Stimulated activated naive CD8-positive, alpha-beta T cell treated with anti-CD3 and anti-CD28 coated beads, Interleukin-15, Interleukin-2, amounts not matched to agents 100 U/mL and 50 U/mL, for 24 hours (primary cell): Measurements from ENCODE around the gene TCHHL1.
A peak's percentile ranks its signal among the peaks of the same experiment; 100 is the strongest.

ENCODE experiments used
- ATAC-seq: fragments of 150-1000 bp; cut with Tn5 transposase; one replicate; pipeline ENCODE4 v1.10.0; 2021
- DNase-seq: peaks from one replicate; pipeline ENCODE4 v3.0.0; 2021

The TCHHL1 gene

DNA sequence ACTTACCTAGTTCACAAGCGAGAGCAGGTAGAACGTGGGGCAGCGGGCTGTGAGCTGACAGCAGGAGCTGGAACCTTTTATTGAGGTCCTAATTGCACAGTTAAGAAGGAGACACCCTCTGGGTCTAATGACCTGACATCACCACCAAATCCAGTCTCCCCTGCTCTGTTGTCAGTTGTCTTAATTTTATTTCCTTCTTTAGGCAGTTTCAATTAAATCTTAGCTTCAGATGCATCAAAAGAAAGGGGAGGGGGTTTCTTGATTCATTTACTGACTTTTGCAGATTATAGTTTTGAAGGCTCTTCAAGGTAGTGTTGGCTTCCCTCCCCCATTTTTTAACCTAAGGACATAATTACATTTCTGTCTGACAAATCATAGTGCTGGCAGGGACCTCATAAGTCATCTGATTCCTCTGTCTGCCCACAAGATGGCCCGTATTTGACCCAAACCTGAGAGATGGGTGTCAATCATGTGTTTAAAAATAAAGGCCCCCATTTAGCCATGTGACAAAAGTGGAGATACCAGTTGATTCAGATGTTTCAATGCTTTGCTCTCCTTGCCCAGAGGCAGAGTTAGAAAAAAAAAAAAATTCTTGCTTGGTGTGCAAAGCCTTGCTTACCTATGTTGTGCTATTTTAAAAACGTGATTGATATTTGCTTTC is at the start of gene TCHHL1:
TSS of gene TCHHL1 (minus strand) at position 51 of the 661 bp plus-strand sequence. CDS start 921 bp downstream, outside the sequence.
- ATAC-seq (no peak), DNase-seq (no peak)

DNA sequence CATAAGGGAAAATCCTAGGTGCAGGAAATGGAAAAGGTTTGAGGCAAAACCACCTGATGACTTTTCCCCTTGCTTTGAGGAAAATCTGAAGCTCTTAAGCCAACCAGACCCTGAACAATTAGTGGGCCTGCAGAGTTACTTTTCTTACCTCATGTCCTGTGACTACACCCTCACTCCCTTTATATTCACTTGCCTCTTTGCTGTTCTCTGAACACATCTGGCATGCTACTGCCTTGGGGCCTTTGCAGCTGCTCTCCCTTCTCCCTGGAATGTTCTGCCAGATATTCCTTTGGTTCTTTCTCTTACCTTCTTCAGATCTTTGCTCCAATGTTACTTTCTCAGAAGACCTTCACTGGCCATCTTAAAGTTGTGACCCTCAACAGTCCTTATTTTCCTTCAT is 48.4 kb upstream of the TCHHL1 start:
- DNase-seq (no peak), ATAC-seq (no peak)

DNA sequence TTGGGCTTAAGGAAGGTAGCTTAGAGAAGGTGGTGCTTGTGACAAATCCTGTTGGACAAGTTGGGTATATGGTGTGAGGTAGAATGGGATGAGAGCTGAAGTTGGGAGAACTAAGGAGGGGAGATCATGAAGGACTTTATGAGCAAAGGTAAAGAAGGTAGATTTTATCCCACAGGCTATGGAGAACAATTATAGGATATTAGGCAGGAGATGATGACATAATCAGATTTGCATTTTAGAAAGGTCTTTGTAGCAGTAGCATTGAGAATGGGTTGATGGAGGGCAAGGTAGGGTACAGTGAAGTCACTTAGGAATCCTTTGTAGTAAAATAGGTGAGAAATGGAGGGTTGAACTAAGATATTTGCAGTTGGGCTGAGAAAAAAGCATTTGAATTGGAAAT is 41.3 kb upstream of the TCHHL1 start:
- DNase-seq (no peak), ATAC-seq (no peak)

DNA sequence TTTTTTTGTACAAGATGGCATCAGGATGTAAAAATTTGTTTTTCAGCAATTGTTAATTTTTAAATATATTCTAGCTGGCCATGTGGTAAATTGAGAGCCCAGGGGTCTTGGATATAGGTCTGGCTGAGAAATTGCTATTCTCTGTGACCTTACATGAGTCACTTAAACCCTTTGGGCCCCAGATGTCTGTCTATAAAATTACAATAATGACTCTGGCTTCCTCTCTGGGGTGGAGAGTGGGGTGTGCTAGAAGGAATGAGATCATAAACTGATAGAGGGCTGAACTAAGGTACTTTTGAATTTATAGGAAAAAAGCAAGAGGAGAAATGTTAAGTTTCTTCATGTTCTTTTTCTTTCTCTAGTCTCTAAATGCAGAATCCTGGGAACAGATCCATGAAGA is 38.8 kb upstream of the TCHHL1 start:
- DNase-seq (no peak), ATAC-seq (no peak)

DNA sequence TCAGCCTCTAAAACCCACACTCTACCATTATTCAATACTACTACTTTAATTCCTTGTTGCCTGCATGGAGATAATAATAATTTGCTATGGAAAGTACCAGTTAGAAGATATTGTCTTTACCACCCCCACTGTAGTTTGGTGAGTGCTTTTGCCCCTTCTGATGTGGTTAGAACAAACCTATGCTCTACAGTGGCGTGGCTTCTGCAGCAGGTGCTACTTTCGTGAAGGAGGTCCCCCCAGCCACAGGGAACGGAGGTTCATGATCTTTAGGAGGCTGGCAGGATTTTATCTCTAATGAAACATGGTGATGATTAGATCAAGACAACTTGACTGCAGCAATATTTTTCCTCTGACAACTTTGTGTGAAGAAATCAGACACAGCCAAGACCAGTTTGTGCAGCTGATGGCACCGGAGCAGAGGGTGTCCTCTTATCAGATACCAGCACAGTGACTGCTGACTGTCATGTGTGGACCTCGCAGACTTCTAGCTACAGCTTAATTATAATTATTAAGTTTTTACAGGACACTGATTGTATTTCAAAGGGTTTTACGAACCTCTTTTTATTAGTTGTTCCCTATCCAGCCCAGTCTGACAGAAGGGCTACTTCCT is 37.1 kb upstream of the TCHHL1 start:
- no peak for ATAC-seq

DNA sequence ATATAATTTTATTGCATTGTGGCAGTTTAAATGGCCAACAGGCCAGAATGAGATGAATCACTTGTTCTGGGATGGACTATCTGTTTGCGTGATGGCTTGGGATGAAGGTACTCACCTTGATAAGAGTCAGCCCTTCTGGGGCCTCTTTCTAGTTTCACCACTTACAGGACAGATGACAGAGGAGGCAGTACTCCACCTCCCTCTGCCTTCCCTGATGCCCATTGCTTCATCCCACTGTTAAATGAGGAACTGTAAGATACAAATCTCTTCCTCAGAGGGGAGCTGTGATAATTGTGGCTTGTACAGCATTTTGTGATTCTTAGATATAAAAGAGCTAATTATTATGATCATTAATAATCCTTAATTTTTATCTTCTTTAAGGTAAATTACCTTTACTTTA is 30.1 kb upstream of the TCHHL1 start:
- DNase-seq = no peak
- ATAC-seq = no peak

More for the DNA sequence above, 37.1 kb upstream of the TCHHL1 start:
- no peak for DNase-seq

DNA sequence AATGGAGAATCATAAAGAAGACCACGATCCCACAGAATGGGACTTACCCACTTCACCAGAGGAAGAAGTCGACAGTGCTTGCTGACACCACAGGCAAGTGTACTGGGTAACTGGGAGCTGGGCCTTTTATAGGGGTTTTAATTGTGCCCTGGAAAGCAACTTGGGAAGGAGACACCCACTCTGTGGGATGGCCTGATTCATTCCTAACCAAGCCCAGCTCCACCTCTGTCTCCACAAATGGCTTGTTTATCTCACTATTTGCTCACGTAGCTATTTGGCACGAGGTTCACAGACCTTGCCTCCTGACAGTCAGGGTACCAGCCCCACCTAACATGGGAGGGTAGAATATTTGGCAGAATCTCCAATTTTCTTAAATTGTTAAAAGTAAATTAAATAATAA is 26.5 kb upstream of the TCHHL1 start, which contains the start of gene TCHH:
TSS of gene TCHH (minus strand) at position 101 of the 400 bp plus-strand sequence. CDS start 1,364 bp downstream, outside the sequence.
- ATAC-seq = no peak
- no peak for DNase-seq

DNA sequence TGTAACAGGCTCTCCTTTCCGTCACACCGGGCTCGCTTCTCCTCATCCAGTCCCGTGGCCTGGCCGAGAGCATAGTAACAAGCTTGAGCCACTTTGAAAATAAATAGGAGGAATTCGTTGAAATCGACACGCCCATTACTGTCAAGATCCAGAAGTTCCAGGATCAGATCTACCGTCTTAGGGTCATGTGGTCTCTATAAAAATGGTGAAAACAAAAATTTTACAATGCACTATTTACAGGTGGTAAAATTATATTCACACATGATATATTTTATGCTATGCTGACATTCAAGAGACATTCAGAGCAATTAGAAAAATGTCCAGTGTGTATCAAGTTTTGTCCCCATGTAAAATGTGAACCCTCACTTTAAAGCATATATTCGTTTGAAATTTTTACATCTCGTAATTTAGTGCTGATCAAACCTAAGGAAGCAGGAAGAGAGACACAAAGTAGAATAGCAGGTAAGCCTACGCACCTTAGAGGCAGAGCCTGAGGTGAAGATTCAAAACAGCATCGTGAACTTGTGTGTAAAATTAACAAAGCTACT is 24.1 kb upstream of the TCHHL1 start:
- ATAC-seq (no peak), DNase-seq (no peak)

DNA sequence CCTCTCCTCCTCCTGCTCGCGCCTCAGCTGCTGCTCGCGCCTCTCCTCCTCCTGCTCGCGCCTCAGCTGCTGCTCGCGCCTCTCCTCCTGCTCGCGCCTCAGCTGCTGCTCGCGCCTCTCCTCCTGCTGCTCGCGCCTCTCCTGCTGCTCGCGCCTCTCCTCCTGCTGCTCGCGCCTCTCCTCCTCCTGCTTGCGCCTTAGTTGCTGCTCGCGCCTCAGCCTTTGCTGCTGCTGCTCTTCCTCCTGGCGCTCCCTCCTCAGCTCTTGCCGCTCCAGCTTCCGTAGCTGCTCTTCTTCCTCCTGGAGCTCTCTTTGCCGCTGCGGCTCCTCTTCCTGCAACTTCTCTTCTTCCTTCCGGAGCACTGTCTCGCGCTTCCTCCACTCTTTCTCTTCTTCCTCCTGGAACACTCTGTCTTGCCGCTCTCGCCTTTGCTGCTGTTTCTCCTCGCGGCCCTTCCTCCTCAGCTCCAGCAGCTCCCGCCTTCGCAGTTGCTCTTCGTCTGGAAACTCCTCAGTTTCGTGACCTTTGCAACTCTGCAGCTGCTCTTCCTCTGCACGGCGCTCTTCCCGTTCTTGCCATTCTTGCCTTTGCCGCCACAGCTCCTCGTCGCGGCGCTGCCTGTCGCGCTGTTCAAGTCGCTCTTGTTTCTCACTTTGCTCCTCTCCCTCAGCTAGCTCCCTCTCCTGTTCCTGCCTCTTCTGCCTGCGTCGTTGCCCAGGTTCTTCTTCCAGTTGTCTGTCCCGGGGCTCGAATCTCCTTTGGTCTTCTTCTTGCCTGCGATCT is 23.4 kb upstream of the TCHHL1 start:
- ATAC-seq (no peak), DNase-seq (no peak)

DNA sequence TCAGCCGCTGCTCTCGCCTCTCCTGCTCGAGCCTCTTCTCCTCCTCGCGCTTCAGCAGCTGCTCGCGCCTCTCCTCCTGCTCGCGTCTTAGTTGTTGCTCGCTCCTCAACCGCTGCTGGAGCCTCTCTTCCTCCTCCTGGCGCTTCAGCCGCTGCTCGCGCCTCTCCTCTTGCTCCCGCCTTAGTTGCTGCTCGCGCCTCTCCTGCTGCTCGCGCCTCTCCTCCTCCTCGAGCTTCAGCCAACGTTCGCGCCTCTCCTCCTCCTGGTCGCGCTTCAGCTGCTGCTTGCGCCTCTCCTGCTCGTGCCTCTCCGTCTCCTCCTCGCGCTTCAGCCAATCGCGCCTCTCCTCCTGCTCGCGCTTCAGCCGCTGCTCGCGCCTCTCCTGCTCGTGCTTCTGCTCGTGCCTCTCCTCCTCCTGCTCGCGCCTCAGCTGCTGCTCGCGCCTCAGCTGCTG is 22.7 kb upstream of the TCHHL1 start:
- DNase-seq (no peak), ATAC-seq (no peak)

DNA sequence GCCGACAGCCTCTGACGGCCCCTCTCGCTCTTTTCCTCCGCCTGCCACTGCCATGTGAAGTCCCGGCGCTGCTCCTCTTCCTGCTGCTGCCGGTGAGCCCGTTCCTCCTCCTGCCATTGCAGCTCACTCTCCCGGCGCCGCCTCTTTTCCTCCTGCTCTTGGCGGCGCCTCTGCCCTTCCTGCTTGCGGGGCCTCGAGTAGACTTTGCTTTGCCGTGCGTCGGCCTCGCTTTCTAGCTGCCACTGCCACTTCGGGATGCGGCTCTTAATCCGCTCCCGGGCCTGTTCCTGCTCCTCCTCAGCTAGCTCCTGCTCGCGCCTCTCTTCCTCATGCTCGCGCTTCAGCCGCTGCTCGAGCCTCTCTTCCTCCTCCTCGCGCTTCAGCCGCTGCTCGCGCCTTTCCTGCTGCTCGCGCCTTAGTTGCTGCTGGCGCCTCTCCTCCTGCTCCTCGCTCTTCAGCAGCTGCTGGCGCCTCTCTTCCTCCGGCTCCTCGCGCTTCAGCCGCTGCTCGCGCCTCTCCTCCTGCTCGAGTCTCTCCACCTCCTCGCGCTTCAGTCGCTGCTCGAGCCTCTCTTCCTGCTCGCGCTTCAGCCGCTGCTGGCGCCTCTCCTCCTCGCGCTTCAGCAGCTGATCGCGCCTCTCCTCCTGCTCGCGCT is 22.1 kb upstream of the TCHHL1 start:
- ATAC-seq (peak; percentile 56), DNase-seq (peak; percentile 40)

DNA sequence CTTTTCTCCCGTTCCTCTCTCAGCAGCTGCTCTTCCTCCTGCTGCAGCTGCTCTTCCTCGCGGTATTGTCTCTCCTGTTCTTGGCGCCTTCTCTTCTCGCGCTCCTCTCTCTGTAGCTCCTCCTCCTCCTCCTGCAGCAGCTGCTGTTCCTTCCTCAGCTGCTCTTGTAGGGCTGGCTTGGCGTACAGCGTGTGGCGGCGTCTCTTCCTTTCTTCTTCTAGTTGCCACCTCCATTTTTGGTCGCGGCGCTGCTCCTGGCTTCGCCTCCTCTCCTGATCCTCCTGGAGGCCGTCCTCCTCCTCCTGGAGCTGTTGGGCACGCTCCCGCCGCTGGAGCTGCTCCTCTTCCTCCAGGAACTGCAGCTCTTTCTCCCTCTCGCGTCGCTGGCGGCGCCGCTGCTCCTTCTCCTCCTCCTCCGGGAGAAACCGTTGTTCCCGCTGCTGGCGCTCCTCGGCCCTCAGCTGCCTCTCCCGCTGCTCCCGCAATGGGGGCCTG is 21.5 kb upstream of the TCHHL1 start:
- DNase-seq (no peak), ATAC-seq (peak; percentile 66)

DNA sequence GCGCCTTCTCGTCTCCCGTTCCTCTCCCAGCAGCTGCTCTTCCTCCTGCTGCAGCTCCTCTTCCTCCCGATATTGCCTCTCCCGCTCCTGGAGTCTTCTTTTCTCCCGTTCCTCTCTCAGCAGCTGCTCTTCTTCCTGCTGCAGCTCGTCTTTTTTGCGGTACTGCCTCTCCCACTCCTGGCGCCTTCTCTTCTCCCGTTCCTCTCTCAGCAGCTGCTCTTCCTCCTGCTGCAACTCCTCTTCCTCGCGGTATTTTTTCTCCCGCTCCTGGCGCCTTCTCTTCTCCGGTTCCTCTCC is 21.1 kb upstream of the TCHHL1 start:
- DNase-seq (no peak), ATAC-seq (no peak)

DNA sequence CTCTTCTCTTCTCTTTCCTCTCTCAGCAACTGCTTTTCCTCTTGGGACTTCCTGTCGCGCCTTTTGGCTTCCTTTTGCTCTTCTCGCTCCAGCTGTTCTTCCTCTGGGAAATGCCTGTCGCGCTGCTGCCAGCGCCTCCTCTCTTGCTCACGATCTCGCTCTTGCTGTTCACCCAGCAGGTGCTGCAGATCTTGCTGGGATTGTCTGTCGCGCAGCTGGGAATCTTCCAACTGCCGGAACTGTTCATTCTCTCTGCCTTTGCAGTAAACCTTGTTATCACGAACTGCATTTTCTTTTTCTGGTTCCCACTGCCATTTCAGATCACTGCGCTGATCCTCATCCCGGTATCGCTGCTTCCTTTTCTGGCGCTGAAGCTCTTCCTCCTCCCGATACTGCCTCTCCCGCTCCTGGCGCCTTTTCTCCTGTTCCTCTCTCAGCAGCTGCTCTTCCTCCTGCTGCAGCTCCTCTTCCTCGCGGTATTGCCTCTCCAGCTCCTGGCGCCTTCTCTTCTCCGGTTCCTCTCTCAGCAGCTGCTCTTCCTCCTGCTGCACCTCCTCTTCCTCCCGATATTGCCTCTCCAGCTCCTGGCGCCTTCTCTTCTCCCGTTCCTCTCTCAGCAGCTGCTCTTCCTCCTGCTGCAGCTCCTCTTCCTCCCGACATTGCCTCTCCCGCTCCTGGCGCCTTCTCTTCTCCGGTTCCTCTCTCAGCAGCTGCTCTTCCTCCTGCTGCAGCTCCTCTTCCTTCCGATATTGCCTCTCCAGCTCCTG is 20.6 kb upstream of the TCHHL1 start:
- DNase-seq (no peak), ATAC-seq (no peak)

DNA sequence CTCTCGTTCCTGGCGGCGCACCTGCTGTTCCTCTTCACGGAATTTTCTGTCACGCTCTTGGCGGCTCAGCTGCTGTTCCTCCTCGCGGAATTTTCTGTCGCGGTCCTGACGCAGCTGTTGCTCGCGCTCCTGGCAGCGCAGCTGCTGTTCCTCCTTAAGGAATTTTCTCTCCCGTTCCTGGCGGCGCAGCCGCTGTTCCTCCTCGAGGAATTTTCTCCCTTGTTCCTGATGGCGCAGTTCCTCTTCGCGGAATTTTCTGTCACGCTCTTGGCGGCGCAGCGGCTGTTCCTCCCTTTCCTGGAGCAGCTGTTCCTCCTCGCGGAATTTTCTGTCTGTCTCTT is 20.0 kb upstream of the TCHHL1 start:
- no peak for DNase-seq
- no peak for ATAC-seq

DNA sequence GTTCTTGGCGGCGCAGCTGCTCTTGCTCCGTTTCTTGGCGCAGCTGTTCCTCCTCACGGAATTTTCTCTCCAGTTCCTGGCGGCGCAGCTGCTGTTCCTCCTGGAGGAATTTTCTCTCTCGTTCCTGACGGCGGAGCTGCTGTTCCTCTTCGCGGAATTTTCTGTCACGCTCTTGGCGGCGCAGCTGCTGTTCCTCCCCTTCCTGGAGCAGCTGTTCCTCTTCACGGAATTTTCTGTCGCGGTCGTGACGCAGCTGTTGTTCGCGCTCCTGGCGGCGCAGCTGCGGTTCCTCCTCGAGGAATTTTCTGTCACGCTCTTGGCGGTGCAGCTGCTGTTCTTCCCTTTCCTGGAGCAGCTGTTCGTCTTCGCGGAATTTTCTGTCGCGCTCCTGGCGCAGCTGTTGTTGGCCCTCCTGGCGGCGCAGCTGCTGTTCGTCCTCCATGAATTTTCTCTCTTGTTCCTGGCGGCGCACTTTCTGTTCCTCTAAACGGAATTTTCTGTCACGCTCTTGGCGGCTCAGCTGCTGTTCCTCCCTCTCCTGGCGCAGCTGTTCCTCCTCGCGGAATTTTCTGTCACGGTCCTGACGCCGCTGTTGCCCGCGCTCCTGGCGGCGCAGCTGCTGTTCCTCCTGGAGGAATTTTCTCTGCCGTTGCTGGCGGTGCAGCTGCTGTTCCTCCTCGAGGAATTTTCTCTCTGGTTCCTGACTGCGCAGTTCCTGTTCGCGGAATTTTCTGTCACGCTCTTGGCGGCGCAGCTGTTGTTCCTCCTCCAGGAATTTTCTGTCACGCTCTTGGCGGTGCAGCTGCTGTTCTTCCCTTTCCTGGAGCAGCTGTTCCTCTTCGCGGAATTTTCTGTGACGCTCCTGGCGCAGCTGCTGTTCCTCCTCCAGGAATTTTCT is 19.4 kb upstream of the TCHHL1 start:
- no peak for DNase-seq

DNA sequence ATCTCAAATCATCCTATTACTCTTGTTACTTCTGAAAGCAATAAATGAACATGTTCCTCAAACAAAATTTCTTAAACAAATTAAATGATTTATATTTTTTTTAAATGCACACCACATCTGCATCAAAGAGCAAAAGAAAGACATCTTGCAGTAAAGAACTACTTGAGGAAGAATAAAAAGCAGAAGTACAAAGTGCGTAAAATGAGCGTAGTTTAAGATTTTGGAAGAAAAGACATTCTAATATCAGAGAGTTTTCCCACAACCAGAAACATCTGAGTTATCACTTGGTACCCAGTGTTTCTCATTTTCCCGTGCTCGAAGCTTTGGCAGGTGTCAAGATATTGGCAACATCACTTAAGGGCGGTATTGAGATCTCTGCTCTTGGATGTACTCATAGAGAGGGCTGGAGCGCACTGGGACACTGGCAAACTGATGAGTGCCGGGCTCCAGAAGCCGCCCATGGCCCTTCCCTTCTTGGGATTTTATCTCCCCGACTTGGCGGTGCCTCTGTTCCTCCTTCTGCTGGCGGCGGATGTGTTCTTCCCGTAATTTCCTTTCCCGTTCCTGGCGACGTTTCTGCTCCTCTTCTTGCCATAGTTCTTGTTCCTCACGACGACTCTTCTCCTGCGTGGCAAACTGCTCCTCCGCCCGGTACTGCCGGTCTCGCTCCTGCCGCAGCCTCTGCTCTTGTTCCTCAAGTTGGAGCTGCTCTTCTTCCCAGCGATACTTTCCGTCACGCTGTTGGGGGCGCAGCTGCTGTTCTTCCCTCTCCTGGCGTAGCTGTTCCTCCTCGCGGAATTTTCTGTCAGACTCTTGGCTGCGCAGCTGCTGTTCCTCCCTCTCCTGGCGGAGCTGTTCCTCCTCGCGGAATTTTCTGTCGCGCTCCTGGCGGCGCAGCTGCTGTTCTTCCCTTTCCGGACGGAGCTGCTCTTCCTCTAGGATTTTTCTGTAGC is 18.4 kb upstream of the TCHHL1 start:
- DNase-seq = no peak
- ATAC-seq = no peak

More for the DNA sequence above, 19.4 kb upstream of the TCHHL1 start:
- no peak for ATAC-seq

DNA sequence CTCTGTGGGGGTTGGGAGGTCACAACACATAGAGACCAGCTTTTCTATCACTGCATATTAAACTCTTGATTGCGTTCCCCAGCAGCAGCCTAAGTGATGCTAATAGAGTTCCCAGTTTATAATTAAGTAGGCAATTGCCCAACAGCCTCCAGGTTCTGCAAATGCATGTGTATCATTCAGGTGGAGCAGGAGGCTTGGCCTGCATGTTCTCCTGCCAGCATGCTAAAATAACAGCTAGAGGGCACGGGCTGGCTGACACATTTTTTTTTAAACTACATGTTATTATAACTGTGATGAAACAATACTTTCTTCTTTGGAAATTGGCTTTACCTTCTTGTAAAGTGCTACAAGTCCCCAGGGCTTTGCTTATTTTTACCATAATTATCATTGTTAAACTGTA is 16.0 kb upstream of the TCHHL1 start:
- ATAC-seq = no peak
- DNase-seq = no peak

DNA sequence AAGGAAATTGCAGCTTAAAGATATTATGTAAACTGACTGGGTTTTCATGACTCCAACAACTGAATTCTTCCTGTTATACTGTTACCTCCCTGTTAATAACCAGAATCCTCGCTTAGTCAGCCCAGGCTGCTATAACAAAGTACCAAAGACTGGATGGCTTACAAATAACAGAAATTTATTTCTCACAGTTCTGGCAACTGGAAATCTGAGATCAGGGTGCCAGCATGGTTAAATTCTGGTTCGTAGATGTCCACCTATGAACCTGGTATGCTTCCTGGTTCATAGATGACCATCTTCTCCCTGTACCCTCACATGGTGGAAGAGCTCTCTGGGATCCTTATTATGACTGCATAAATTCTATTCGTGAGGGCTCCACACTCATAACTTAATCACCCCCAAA is 8.1 kb upstream of the TCHHL1 start:
- DNase-seq (no peak), ATAC-seq (no peak)
